ENCODE measurements around the gene FAM72D.
"Not testable (repeated sequence)": the region's sequence is repeated elsewhere in the genome, so short reads cannot be mapped to it uniquely, and the experiment has no call there.

Gene FAM72D

DNA sequence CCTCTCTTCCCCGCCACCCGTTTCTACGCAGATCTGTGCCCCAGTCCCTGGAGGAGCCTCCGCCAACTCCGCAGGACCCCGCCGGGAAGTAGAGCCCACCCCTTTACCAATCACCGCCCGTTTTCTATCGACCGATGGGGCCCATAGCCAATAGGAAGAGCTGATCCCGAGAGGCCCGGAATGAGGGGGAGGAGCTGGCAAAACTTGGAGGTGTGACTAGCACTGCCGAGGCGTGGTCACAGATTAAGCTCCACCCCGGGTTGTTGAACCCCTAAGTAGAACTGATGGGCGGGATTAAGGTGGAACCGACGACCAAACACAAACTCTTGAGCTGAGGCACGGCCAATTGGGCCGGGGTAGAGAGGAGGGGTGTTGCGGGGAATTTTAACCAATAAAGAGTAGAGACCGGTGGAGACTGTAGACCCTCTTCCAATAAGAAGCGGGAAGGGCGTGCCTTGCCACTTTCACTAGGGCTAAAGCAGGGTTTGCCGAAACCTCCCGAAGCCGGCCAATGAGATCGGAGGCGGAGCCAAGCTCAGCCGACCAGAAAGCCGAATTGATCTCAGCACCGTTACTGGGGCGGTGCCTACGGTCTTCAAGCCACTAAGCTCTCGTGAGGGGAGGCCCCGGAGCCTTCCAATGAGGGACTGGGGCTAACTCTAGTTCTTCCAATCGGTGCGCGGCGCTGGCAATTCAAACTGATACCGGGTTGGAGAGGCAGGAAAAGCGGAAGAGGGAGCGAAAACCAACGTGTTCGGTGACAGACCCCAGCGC, at the start of gene FAM72D, which contains the start of gene SRGAP2B:
Gene FAM72D, plus strand, starts transcription at position 691 of the 774 bp plus-strand sequence. CDS start 874 bp downstream, outside the sequence.
Gene SRGAP2B, minus strand, starts transcription at position 45 of the 774 bp plus-strand sequence. CDS start 2,427 bp downstream, outside the sequence.
- not testable (repeated sequence) for DNase-seq

DNA sequence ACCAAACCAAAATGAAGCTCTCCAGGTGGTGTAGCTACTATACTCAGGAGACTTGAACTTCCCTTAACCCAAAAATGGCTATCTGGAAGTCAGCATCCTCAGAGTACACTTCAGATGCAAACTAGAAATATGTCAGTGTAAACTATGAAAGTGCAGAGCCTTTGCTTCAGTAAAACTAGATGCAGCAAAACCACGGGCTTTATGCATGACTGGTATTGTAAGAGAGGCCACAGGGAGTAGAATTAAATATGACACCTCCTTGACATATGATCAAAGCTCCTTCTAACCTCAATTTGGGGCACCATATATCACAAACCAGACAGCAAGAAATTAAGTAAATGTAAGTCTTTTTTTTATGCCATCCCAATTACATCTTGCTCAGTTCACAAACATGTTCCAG, 48.2 kb upstream of the FAM72D start:
- DNase-seq, result not testable (repeated sequence)

DNA sequence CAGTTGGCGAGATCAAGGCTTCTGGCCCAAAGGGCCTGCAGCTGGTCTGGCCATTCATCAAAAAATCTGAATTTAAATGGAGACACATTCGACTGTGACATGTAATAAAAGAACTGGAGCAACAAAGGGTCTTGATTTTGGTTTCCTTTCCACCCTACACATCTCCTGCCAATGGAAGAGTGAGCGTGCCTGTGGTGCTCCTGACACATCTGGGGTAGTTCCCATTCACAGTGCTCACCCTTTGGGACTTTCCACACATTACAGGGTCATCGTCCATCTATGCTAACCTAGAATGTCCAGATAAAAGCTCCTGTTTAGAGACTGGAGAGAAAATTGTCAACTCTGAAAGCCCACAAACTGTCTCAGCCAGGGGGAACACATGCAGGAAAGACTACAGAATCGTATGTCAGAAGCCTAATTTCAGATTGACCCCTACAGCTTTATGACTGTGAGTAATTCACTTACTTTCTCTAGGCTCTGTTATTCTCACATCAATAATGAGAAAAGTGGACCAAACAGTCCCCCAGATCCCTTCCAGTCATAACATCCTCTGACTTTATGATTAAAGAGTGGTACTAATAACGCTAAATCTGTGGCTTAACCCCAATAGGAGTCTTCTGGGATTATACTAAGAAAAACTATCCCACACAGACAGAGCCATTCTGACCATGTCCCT, 47.5 kb upstream of the FAM72D start:
- not testable (repeated sequence) for DNase-seq

DNA sequence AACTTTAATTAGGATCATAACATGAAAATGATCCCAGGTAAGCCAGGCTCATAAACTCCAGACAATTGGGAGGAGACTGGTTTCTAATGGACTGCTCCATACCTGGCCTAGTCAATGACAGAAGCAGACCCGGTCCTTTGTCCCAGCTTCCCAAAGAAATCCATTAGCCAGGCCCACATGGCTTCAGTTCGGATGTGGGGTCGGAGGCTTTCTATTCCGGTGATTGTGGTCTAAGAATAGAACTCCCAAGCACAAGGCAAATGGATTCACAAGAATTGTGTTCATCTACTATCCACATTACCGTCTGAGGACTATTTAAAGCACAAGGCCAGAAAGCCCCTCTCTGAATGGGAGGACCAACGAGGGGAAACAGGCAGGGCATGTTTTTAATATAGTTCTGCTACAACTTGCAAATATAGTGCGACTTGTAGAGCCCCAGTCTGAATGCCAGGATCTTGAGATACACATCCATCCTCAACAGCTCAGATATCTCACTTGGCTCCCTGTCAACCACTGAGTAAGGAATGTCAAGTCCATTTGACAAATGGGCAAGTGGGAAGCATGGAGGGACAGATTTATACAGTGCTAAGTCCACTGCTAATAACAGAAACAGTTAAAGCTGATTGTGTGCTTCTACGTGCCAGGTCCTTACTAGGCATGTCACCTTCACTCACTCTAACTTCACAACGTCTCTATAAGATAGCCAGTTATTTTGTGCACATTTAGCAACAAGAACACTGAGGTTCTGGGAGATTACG, 43.6 kb upstream of the FAM72D start:
- DNase-seq, result not testable (repeated sequence)

DNA sequence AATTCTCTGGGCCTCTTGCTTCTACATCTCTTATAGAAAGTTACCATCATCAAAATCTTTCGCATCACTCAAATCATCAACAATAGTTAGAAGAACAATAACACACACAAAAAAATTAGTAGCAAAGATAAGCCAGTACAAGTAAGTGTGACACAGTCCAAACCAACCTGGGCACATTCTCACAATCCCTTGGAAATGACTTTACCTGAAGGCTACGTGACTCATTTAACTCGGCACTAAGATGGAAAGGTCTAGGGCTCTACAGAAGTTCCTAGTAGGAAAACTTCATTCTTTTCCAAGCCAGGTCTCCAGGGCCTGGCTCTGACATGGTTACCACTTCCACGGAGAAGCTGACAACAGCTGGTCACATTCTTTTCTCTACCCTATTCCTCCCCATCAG, 42.3 kb upstream of the FAM72D start:
- not testable (repeated sequence) for DNase-seq

DNA sequence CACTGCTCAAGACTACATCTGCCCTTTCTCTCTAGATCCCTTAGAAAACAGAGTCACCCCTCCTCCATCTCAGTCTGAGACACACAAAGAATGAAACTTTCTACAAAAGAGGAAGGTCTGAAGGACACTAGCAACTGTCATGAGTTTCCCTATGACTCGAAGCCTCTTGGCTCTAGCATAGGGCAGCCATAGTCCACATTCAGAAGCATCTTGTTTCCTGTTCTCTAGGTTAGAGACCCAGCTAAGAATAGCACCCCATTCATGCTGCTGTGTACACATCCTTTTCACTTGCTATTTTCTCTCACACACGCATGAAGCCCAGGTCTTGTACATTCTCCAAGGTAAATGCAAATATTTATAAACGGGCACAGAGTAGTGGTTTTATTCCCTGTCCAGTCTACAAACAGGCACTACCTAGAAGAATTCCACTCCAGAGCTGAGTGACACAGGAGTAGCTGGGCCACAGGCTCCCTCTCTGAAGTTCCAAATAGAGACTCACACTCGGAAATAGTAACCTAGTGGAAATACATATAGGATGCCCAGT, 40.5 kb upstream of the FAM72D start:
- not testable (repeated sequence) for DNase-seq

DNA sequence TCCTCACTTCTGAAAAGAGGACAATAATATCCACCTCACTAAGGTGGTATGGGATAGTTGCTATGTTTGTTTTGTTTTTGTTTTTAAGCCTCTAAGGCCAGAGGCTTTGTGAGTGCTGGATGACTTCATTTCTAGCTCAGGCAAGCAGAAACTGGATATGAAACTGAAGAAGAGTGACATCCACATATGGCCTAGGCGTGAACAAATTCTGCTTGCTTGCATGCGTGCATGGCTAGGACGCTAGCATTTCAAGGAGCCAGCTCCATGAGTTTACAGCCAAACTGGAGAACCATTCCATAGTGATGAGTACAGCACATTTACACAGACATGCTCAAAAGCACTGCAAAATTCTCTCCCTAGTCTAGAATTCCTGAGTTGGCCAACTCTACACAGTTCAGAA, 37.6 kb upstream of the FAM72D start:
- DNase-seq, result not testable (repeated sequence)

DNA sequence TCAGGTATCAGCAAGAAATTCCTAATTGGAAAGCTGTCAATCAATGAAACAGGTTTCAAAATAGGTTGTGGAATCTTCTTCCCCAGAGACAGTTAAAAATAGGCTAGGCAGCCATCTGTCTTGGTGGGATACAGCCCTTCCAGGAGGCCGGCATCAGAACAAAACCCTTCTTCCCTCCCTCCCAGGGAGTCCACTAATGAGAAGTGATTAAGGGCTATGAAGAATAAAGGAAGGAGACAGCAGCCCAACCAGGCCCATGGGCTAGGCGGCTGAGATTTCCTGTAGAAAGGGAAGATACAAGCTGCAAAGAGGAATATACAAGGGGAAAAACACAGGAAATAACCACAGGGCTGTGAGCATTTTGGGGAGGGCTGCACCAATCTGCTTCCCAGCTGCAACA, 32.5 kb upstream of the FAM72D start:
- DNase-seq, result not testable (repeated sequence)

DNA sequence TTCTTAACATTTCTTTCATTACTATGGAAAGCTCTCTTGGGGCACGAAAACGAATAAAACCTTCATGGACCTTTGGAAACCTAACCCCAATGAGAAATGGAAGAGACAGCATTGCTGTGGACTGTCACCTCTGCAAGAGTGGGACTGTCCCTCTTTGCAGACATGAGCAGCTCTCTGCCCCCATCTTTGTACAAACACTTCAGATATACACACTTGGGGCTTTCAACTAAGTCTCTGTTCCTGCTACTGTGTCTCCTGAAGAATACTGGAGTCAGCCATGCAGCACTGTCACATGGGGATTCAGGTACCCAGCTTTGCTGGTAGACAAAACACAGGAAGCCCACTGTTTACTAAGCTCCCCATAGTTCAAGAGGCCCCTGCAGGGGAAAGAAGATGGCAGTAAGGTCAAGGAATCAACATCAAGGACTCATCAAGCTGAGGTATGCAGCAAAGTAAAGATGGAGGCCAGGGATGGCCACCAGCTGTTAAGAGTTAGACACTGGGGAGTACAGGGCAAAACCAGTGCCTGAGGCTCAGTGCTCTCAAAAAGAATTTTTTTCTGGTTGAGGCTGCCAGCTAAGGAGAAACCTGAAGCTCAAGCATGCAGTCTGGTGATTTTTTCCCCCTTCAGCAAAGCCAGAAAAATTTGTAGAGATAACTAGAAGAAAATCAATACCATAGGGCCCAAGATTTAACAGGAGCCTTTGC, 31.7 kb upstream of the FAM72D start:
- not testable (repeated sequence) for DNase-seq

DNA sequence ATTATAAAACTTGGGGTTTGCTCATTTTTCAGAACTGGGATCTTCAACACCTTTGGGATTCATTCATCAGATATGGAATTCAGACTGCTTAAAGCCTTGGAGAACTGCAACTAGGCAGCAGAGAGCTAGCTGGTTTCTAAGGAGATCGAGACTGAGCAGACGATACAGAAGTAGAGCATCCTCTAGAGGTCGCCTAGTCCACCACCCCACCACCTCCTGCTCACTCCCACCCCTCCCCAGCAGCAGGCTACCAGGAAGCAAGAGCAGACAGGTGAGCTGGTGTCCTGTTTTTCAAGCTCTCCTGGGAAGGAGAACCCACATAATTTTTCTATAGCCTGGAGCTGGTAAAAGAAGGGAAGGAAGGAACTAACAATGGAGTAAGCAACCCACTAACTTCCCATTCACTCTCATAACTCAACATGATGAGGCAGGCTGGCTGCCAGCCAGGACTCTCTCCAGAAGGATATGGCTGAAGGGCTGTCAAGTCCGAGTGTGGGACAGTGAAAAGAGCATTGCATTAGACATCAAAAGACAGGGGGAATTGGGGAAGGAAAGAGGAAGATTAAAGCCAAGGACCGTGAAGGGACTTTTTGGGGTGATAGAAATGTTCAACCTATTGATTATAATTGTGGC, 30.5 kb upstream of the FAM72D start:
- DNase-seq, result not testable (repeated sequence)

DNA sequence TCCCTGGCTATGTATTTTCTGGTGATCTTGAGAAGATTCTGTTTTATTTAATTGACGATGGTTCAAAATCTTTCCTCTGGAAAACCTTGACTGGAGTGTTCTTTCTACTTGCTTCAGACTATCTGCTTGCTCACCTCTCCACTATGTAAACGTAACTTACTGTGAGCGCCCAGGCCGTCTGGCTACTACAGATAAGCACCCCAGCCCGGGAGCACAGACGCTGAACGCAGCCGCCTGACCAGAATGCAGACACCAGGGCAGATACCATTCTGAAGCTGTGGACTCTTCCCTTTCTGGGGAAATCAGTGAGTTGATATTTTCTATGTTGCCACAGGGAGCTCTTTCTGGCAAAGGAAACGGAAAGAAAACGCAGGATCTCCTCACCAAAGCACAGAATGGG, 29.3 kb upstream of the FAM72D start:
- DNase-seq, result not testable (repeated sequence)

DNA sequence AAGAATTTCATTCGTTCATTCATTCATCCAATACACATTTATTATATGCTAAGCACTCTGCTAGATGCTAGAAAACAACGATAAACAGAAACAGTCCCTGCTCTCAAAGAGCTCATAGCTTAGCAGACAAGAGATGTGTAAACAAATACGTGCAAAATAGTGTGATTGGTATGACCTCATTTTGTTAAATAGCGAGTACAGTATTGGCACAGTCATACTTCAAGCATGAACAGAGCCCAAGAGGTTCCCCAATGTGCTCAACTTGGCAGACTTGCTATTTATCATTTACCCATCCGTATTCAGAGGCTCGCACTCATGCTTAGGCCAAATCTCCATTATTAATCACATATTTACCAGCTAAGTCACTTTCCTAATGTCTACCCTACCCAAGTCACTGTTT, 24.2 kb upstream of the FAM72D start:
- not testable (repeated sequence) for DNase-seq

DNA sequence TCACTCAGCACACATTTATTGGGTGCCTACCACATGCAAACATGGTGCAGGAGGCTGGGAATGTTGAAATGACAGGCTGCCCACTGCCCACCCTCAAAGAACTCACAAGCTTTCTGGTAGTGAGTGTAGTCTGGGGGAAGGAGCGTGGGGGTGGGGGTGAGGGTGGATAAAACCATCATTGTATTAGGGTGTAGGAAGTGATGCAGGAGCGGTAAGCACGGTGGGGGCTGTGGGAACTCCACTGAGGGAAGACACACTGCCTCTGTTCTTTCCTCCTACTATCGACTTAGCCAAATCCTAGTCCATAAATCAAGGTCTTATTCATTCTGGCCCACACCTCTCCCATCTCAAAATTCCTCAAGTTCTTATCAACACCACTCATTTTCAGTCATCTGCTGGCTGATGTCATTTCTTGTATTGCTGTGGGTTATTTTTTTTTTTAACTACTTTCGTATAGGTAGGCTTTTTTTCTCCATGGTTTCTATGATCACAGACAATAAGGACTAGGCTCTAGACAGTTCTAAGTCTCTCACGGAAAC, 21.7 kb upstream of the FAM72D start:
- DNase-seq, result not testable (repeated sequence)

DNA sequence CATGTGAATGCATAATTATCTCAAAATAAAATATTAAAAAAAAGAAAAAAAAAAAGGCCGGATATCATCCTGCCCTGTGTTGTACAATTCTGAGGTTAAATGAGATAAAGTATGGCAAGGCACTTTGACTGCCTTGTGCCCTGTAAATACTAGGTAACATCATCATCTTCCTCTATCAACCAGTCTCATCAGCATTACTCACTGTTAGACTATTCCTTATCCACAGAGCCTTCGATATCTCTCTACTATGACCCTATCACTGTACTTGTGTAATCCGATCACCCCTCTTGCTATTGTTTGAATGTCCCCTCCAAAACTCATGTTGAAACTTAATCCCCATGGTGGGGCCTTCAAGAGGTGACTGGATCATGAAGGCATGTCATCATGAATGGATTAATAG, 18.9 kb upstream of the FAM72D start:
- not testable (repeated sequence) for DNase-seq

DNA sequence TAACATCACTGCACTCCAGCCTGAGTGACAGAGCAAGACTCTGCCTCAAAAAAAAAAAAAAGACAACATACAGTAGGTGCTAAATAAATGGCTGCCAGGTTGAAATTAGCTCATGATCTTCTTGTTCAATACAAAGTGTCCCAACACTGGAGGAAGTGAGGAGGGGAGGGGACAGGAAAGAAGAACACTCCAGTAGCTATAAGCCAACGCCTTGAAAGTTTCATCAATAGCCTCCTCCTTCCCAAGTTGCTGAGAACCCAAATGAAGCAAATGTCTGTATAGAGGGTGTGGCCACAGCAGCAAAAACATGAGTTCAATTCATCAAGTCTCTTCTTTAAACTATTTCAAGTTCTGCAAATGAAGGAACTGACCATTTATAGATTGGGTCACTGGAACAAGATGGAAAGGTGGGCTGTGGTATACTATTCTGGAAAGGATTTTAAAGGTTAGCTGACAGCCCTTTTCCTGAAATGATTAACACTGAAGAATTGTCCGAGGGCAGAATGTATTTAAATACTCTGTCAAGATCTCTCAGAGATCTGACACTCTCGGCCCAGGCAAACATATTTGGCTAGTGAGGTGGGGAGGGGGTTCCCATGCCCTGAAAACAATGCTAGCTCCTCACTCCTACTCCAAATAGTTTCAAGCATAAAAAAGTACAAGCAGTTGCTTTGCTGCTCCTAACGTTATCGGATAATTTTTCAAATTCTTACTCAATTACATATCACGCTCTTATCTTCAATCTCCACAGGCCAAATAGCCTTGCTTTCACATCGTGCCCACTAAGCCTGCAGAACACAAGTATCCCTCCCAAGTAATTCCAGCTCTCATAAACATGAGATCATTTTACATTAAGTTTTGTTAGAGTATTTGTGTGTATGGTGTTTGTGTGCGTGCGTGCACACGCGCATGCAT, 17.6 kb upstream of the FAM72D start:
- not testable (repeated sequence) for DNase-seq

DNA sequence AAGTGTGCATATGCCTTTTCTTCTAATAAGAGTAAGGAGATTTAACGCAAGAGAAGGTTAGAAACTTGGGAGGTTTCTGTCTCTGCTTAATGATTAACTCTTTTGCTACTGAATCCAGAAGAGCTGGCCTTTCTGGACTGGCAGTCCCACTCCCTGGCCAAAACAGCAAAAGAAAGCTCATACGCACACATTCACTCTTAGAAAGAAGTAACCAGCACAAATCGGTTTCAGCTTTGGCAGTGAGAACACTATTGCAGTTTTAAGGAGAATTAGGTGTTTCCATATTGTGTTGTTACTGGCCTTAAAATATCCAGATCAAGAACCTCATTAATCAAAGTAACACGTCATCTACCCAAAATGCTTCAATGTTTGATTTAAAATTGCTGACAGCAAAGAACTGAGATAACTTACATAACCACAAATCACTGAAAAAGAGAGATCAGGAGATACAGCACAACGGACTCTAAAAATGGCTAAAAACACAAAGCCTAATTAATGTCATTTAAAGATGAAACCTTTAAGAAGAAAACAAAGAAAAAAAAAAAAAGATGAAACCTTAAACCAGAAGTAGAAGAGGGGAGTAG, 16.9 kb upstream of the FAM72D start:
- DNase-seq, result not testable (repeated sequence)

DNA sequence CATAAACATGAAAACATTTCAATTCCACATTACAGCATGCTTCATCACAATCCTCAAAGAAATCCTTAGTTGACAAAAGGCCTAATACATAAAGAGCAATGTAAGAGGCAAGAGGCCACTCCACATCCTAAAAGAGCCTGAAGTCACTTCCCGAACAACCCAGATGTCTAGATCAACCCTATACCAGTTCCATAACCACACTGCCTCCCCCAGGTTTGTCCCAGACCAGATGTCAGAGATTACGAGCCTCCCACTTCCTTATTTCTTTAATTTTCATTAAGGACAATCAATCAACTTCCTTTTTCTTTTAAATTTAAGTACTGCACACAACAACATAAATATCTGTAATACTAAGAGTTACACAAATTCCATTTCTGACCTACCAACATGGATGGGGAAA, 16.0 kb upstream of the FAM72D start:
- not testable (repeated sequence) for DNase-seq

DNA sequence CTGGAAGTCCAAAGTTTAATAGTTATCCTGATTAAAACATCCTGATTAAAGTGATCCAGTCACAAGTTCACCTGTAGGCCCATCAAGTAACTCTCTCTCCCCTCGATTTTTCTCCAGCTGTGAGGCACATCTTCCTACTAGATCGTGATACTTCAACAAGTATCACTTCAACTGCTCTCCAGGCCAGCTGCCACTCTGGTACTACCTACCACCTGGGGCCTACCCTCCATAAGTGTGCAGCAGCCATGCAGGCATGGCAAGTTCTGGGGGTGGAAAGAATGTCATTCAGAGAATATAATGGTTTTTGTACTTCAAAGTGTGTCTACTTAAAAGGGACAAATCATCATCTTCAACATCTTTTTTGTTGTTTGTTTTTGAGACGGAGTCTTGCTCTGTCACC, 15.6 kb upstream of the FAM72D start:
- not testable (repeated sequence) for DNase-seq

DNA sequence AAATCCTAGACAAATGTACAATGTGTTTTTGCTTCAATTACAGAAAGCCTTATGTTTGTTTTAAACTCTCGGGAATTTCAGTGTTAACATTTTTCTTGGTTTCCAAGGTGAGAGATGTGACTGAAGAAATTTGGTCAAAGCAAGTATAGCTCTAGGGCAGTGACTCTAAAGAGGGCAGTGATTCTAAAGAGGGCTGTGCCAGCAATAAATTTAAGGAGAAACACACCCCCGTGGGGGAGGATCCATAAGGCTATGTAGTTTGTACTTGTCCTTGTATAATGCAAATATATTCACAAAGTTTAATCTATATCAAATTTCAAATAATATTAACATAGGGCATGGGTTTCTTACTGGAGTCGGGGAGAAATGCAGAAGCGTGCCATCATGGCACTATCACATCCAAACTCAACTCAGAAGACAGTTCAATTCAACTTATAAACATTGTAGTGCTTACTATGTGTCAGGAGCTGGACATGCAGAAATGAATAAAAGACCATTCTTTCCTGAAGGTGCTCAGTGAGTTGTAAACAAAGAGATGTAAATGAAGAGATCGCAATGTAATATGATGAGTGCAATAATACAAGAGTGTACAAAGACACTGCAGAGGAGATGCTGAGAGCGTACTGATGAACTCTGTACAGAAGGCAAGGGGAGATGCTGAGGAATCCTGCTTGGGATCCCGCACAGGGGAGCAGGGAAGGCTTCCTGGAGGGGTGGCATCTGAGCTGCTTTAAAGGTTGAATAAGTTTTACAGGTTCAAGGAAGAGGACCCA, 13.1 kb upstream of the FAM72D start:
- not testable (repeated sequence) for DNase-seq
